D721Med (cell line): ENCODE data around the gene BBLN.
"Not testable (repeated sequence)": the region's sequence is repeated elsewhere in the genome, so short reads cannot be mapped to it uniquely, and the experiment has no call there.

Source experiments
- DNase-seq: peaks from one replicate; pipeline ENCODE4 v3.0.0; 2011; ENCODE audit warnings: low spot score; ENCODE audit not compliant: insufficient read length
- FAIRE-seq: peaks from 2 replicates; lab custom pipeline; 2011; peaks lifted over from hg19 to GRCh38; lab: Jason Lieb, UNC
- CTCF ChIP-seq: IDR thresholded peaks from 2 replicates; pipeline ENCODE4 v1.5.1; 2012; ENCODE audit warnings: mild to moderate bottlenecking, control low read depth; ENCODE audit not compliant: insufficient read depth; ENCODE audit errors: missing control alignments

Gene BBLN

DNA sequence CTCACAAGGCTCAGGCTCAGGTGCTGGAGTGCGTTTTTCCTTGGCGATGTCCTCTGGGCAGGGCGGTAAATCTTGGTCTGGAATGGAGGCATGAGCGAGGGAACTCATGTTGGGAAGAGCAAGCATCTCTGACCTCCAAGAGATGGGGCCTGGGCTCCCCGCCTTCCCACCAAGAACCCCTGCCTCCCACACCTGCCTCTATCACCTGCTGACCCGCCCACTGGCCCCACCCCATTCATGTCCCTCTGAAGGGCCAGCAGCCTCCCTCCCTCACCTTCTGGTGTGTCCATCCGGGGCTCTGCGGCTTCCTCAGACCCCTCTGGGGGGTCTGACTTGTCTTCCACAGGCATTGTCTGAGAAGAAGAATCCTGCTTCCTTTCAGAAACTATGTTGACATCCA, 20.4 kb downstream of the BBLN start:
- FAIRE-seq (no peak), DNase-seq (no peak)
- no peak for TF ChIP-seq CTCF

- TF ChIP-seq CTCF: peak; percentile 17
- not testable (repeated sequence) for FAIRE-seq, DNase-seq
These were observed 21.4 kb downstream of the BBLN start for GRCh38 chr9:128181480-128181879.

DNA sequence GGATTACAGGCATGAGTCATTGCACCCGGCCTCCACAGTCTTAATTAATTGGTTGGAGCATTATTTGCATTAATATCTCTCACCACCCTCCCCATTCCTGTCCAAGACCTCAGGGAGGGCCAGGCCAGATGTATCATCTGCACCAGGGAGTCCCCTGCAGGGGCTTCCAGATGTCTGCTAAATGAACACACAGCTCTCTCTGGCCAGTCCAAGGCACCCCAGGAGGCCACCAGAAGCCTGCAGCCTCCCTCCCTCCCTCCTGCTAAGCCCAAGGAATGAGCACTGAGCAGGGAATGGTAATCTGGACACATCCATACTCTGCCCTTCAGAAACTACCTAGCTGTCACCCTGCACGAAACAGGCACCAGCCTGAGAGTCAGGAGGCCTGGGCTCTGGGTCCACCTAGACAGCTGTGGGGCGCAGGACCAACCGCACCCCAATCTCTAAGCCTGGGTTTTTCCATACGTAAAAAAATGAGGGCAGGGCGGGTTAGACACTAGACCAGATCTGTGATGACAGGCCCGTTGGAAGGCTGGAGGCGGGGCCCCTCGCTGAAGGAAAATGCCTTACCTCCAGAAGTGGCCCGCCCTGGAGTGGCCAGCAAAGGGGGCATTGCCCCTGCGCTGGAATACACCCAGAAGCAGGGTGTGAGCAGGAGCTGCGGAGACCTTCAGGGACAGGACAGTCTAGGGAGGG, 23.0 kb downstream of the BBLN start:
- no peak for DNase-seq
- TF ChIP-seq CTCF: no peak
- no peak for FAIRE-seq

- no peak for FAIRE-seq
These were observed 26.2 kb downstream of the BBLN start for GRCh38 chr9:128185979-128186965.

DNA sequence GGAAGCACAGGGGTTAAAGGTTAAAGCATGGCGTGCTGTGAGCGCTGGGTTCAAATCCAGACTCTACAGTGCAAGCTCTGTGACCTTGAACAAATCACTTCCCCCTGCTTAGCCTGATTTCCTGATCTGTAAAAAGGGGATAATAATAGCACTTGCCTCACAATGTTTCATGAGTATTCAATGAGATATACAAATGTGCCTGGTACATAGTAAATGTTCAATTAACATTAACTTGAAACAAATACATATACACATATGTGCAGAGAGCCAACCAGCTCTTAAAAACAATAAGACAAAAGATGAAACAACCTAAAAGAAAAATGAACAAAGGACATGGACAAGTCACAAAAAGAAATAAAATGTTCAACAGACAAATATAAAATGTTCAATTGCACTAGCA, 27.3 kb downstream of the BBLN start:
- DNase-seq: no peak
- FAIRE-seq: no peak
- TF ChIP-seq CTCF: no peak

More at GRCh38 chr9:128185979-128186965, 26.2 kb downstream of the BBLN start:
- no peak for DNase-seq
- TF ChIP-seq CTCF: no peak

GRCh38 chr9:128188209-128188608, 28.1 kb downstream of the BBLN start:
- TF ChIP-seq CTCF: no peak
- DNase-seq (no peak), FAIRE-seq (no peak)

- no peak for DNase-seq
These were observed 29.9 kb downstream of the BBLN start for GRCh38 chr9:128190013-128190412.

More at GRCh38 chr9:128190013-128190412, 29.9 kb downstream of the BBLN start:
- FAIRE-seq: no peak
- no peak for TF ChIP-seq CTCF
